GM19395 (cell line): Measurements from ENCODE around the gene RTF2.
A peak's percentile ranks its signal among the peaks of the same experiment; 100 is the strongest.

Source experiments
- ATAC-seq: cut with Tn5 transposase; IDR thresholded peaks from one replicate; pipeline ENCODE4 v1.9.1; 2021; ENCODE audit warnings: mild to moderate bottlenecking, moderate library complexity; ENCODE audit not compliant: unreplicated experiment

RTF2 gene

GRCh38 chr20:56437196-56437960, 31.0 kb upstream of the RTF2 start:
- no peak for ATAC-seq

- ATAC-seq: no peak
These were observed 30.1 kb upstream of the RTF2 start for GRCh38 chr20:56438284-56438683.

DNA sequence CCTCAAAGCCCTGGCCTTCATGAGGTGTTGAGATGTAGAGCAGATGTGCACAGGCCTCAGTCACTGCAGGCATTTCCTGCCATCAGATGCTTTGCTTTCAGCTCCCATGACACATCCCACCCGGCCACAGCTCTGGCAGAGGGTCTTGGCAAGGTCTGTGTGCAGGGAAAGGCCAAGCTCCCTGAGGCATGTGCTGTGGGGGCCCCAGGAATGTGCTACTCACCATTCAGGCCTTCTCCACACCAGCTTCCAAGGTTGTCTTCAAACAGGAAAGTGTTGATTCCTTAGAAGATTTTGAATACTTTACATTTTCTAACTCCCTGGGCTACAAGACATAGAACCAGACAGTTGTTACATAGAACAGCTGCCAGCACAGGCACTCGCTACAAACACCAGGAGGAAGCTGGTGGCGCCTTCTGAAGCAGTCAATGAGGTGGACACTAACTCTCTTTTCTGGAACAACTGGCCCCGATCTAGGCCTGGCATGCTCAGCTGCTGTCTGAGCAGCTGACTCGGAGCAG, 28.6 kb upstream of the RTF2 start:
- ATAC-seq: peak; percentile 12

DNA sequence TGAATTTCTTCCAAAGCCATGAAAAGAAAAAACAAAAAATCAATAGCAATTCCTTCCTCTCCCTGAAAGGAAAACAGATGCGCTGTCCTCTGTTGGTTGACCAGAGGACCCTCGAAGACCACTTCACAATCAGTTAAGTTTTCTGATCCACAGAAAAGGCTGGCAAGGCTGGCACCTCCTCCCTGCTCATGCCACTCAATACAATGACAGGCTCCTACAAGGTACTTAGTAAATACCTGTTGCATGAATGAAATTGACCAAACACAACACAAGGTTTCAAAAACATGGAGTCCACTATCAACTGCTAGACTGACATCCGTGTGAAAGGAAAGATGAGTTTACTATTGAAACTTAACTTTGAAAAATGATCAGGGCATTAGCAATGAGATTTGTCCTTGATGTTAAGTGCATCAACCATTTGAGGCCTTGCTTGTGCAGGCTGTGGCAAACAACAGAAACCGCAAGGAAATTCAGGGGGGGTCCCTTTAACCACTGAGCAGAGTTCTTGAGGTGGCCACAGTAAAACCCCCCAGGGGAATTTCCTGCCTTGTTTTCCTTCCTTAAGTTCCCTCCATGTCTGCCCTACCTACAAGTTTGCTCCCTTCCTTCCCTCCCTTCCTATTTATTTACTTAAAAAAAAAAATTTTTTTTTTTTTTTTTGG, 27.9 kb upstream of the RTF2 start:
- peak; percentile 84 for ATAC-seq

GRCh38 chr20:56442389-56443365, 25.8 kb upstream of the RTF2 start:
- no peak for ATAC-seq

- no peak for ATAC-seq
These were observed 24.5 kb upstream of the RTF2 start for GRCh38 chr20:56443654-56444540.

DNA sequence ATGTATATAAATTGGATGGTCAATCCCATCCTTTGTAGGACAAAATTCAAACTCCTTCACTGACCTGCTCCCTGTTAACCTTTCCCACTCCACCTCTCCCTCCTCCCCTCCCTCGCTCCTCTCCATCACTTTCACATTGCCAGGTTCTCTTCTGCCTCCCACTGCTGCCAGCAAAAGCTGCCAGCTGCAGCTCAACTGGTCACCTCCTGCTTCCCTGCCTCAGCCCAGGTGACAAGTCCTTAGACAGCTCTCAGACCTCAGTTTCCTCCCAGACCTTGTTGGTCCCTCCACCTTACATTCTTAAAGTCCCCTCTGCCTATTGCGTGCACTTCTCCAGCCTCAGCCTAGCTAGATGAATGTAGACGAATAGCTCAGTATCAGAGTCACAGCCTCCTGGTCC, 23.3 kb upstream of the RTF2 start:
- no peak for ATAC-seq

DNA sequence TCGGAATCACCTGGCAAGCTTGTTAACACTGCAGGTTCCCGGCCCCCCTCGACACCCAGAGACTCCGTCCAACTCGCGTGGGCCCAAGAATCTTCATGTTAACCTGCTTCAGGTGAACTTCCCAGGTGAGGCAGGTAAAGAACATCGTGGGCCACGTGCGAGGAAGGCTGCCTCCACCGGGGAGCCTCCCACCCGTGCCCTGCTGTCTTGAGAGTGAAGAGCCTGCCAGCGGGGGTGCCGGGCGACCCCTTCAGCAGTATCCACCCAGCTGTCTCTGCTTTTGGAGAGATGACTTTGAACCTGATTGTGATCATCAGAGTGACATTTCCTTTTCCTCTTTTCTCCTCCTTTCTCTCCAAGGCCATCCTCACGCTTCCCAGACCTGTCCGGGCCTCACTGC, 22.9 kb upstream of the RTF2 start:
- ATAC-seq: no peak

GRCh38 chr20:56447227-56447626, 21.2 kb upstream of the RTF2 start:
- ATAC-seq: no peak

- ATAC-seq: no peak
These were observed 19.0 kb upstream of the RTF2 start for GRCh38 chr20:56449459-56449858.

GRCh38 chr20:56451056-56451765, 17.2 kb upstream of the RTF2 start:
- ATAC-seq: no peak

GRCh38 chr20:56453352-56453751, 15.1 kb upstream of the RTF2 start:
- peak; percentile 86 for ATAC-seq

- peak; percentile 84 for ATAC-seq
These were observed 13.7 kb upstream of the RTF2 start for GRCh38 chr20:56454754-56455153.

DNA sequence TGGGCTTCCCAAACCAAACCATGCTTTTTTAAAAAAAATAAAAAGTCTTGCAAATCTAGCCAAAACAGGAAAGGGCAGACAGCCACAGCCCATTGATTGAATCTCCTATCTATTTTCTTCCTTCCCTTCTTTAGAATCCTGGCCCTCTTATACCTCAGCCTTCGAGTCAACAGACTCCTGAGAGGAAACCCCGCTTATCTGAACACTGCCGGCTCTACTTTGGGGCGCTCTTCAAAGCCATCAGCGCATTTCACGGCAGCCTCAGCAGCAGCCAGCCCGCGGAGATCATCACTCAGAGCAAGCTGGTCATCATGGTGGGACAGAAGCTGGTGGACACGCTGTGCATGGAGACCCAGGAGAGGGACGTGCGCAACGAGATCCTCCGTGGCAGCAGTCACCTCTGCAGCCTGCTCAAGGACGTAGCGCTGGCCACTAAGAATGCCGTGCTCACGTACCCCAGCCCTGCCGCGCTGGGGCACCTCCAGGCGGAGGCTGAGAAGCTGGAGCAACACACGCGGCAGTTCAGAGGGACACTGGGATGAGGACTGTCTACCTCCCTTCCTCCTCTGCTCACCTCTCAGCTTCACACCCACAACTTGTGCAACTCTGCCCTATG, 10.1 kb upstream of the RTF2 start:
- no peak for ATAC-seq

DNA sequence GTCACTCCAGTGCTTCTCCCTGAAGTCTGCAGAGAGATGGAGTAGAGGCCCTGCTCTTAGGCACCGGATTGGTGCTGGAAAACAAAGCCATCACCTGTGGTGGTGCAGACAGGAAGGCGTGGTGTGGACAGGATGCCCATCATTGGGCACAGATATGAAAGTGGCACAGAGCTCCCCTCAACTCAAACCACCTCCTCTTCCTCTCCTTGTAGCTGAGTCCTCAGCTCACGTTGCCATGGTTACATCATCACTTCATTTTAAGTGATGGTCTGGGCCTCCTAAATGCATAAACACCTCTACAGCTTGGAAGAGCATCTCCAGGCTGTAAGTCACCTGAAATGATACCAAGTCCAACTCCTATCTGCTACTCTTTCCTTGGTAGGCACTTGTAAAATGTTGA, 8.0 kb upstream of the RTF2 start:
- ATAC-seq: no peak

DNA sequence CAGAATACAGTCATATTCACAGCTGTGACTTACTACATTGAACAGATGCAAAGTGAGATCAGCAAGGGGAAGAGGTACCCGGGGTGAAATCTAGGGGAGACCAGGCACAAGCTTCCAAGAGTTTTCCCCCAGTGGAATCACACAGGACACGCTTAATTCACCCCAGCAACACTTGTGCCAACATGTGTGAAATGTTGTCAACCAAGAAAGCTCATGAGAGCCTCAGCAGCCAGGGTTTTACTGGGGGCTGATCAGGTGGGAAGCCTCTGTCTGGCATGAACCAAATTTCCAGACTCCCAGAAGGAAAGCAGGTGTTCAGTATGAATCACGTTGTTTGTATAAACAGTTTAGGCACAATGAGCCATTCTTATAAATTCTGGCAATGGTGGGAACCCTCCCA, 6.9 kb upstream of the RTF2 start:
- no peak for ATAC-seq

DNA sequence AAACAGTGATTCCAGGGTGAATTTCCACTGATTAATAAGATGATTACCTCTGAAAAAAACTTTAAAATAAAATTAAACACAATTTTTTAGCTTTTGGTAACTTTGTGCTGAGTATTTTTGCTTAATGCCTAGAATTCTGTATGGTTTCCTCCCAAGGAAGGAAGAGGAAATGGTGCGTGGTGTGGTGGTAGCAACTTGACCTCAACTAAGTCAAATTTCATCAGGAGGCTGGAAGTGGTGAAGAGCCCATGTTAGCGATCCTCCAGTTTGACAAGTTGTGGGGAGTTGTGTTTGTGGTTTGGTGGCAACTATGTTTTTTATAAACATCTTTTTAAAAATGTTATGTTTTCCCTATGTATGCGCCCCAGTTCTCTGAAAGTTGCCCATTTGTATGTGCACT, 5.0 kb upstream of the RTF2 start:
- ATAC-seq: no peak

DNA sequence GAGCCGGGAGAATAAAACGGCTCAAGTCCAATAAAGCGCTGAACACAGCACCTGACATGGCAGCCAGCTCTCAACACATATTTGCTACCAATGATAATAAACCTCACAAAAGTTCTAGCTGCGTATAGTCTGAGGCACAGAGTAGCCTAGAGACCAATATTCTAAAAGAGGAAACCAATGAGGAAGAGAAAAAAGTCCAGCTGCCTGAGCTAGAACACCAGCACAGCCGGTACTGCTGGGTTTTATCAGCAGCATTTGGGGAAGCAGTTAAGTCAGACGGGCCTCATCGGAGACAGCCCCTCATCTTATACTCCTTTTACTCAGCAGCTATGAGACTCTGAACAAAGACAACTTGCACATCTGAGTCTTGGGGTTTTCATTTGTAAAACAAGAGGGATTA, 2.4 kb upstream of the RTF2 start:
- ATAC-seq: no peak

DNA sequence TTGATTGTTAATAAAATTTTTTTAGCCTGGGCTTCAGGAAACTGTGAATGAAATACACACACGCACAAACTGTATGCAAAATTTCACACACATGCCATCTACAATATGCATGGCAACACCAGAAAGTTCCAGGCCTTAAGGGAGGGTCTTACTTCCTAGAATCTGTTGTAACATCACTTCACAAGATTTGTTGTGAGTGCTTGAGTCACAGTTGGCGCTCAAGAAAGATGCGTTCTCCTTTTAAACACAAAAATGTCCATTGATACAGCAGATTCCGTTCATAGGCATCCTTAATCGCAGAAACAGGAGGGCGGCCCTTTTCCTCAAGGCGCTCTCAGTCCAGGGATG, 485 bp upstream of the RTF2 start:
- ATAC-seq: no peak
